T-helper 9 cell (primary cell): ENCODE measurements around the gene TIGD6.
A peak's percentile ranks its signal among the peaks of the same experiment; 100 is the strongest.
"Not testable (repeated sequence)": the region's sequence is repeated elsewhere in the genome, so short reads cannot be mapped to it uniquely, and the experiment has no call there.

Experiments
- DNase-seq: peaks from one replicate; pipeline ENCODE4 v3.0.0-alpha.2; 2020
- total RNA-seq, 2 donors: gene quantifications; one replicate each; lab custom pipeline; 2026; lab: John Stamatoyannopoulos, UW

TIGD6 gene
- 3.4 to 4.7 reads per million in 2 donors for total RNA-seq

DNA sequence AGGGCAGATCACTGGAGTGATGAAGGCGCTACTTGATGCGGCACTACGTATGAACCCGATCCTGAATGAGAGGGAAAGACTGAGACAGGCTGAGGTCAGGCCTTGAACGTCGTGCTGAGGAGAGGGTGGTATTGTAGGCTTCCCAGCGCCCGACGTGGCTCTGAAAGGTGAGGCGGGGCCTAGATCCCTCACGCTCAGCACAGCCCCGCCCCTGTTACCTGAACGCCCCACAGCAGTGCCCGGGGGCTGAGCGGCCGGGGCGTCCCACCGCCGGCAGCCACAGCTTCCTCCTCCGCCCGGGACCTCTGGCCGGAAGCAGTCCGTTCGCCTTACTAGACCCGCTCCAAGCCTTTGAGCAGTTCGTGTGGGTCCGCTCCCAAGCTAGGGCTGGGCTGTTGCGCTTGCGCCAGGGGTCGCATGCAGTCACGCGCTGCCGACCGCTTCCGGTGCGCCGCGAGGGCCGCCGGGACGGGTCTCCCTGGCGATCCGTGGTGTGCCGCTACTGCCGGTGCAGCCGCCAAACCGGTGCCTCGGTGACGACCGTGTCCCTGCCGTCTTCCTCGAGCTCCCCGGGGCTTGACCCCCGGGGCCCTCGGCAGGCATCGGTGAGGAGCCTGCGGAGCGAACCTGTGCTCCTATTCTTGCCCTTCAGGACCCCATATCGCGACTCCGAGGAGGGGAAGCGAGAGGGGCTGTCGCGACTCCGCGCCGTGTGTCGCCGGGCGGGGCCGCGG, at the start of gene TIGD6, which contains the start of gene HMGXB3:
Gene TIGD6 (minus strand): TSS at position 399 of the 734 bp plus-strand sequence. CDS start 4,306 bp downstream, outside the sequence.
Gene HMGXB3 (plus strand): TSS at position 484 of the 734 bp plus-strand sequence. CDS start 4,114 bp downstream, outside the sequence.
- DNase-seq: peak; percentile 64

DNA sequence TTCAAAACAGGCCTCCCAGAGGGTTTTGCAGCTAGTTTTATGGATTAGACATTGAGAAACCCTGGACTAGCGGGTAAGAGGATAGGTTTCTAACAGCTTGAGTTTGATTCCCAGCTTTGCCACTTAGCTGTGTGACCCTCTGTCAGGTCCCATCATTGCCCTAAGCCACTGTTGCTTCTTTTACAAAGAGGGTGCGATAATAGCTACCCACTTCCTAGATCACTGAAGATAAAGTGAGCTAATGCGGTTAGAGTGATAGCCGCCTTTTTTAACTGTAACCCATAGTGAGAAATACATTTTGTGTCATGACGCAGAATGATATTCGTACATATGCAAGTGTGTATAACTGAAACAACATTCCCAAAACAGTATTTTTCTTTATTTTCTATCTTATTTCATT, 45.6 kb upstream of the TIGD6 start:
- DNase-seq: no peak

DNA sequence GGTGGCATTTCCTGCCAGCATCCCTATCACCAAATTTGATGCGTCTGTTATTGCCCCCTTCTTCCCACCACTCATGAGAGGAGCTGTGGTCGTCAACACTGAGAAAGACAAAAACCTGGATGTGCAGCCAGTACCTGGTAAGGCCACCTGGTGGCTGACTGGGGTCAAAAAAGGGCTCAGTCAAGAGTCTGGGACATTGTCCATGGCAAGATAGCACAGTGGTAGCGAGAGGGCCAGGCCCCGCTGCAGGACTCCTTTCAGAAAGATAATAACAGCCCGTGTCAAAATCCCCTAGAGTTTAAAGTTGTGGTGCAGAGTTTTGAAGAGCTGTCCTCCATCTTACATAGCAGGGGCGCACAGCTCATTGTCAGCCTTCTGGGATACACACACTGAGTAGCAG, 45.1 kb upstream of the TIGD6 start:
- no peak for DNase-seq

DNA sequence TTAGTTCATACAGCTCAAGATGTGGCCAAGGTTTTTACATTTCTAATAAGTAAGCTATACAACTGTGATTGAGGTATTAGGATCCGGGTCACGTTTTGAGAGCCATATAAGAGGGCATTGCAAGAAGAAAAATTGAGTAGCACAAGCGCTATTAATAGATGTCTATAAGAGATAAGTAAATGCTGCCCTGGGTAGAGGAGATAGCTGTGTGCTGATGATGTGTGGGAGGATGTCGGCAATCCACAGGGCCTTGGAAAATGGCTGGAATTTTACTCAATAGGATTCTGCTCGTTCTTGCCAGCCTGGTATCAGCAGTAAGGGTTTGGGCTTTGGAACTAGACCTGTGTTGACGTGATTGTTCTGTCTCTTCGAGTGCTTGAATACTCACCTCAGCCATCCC, 44.3 kb upstream of the TIGD6 start:
- DNase-seq: no peak

DNA sequence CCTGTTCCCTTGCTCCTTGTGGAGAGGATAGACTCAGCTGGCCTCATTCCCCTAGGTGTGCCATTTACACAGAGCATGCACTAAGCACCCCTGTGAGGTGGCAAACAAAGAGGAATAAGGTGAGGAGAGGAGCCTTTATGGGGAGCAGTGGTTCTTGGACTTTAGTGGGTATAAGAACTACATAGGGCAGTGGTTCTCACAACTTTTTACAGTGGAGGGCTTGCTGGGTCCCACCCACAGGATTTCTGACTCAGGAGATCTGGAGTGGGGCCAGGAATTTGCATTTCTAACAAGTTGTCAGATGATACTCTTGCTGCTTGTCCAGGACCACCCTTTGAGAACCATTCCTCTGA, 43.9 kb upstream of the TIGD6 start:
- no peak for DNase-seq

DNA sequence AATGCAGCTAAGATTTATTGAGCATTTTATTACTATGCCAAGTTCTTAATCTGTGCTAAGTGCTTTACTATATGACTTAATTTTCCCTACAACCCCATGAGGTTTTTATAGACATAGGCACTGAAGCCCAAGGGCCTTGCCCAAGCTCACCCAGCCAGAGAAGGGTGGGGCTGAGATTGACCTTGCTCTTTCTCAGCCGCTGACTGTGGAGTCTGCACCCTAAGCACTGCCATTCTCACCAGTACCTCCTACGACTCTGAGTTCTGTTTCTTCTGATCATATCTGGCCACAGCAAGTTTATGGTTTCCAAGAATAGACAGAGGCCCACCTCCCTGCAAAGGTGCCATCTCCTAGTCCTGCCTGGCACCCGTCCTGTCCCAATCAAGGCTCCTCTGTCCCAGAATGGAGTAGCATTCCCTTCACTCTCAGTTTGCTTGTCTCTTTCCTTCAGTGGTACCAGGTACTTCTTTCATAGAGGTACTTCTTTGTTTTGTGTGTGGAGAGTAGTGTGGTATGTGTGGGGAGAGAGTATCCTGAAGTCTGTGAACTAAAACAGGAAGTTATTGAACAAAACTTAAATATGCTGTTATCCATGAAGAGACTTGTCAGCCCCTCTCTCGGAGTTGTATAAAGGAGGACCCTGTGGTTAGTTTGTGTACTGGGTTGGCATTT, 43.3 kb upstream of the TIGD6 start:
- DNase-seq: no peak

DNA sequence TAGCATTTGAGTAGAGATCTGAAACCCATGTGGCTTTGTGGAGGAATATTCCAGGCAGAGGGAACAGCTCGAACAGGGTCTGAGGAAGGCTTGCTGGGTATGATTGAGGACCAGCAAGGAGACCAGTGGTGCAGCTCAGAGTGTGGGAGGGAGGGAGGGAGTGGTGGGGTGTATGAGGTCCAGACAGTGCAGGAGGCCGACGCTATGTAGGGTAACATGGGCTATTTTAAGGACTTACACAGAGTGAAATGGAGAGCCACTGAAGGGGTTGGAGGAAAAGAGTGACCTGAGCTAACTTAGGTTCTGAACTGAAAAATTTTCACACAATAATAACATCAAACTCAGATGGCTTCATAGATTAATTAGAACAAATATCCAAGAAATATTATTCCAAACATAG, 42.0 kb upstream of the TIGD6 start:
- DNase-seq: no peak

DNA sequence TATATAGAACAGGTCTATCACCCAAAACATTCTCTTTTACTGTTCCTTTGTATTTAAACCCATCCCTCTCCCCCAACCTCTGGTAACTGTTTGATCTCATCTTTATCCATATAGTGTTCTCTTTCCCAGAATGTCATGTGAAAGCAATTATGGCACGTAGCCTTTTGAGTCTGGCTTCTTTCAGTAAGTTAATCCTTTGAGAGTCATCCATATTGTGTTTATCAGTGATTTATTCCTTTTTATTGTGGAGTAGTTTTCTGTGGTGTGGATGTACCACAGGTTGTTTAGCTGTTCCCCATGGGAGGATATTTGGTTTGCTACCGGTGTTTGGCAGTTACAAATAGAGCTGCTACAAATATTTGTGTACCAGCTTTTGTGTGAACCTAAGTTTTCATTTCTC, 38.1 kb upstream of the TIGD6 start:
- DNase-seq: no peak

DNA sequence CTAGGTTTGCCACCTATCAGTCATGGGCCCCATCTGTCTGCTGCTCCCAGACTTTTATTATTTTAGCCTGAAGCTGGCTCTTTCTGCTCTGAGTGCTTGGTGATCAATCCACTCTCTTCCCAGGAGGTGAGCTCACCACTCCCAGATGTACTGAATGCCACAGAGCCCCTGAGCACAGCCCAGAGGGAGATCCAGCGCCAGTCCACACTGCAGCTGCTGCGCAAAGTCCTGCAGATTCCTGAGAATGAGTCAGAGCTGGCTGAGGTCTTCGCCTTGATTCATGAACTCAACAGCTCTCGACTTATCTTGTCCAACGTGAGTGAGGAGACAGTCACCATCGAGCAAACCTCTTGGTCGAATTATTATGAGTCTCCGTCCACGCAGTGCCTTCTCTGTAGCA, 36.1 kb upstream of the TIGD6 start:
- no peak for DNase-seq

DNA sequence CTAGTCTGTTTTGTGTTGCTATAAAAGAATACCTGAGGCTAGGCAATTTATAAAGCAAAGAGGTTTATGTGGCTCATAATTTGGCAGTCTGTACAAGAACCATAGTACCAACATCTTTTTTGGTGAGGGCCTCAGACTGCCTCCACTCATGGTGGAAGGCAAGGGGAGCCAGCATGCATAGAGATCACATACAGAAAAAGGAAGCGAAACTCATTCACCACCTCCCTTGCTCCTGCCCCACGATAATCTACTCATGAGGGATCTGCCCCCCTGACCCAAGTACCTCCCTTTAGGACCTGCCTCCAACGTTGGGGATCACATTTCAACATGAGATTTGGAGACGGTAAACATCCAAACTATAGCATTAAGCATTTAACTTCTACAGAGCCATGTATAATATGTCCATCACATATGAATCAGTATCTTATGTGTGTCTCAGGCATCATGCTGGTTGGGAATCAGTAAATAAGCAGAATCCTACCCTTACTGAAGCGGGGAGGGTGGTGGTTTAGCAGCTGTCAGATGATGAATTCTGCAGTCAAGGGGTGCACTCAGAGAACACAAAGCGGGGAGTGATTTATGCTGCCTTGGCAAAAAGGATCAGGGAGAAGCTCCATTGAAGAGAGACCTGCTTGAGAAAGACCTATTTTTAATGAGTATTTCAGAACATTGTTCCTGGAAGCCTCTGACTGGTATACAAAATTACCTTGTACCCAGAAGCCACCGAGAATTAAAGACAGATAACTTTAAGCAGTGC, 34.9 kb upstream of the TIGD6 start:
- no peak for DNase-seq

DNA sequence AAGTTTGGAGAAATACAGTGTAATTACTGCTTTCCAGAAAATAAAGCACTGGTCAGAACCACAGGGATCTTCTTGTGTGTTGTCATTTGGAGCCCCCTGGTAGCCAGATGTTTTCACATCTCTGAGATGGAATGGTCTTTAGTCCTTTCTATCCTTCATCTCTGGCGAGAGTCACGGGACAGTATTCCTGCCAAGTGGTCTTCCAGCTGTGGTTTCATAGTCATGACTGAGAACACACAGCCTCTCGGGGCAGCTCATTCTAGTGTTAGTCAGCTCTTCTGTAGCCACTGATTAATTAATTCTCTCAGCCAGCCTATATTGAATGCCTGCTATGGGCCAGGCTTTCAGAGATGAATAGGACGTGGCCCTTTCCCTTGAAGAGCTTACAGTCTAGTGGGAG, 34.2 kb upstream of the TIGD6 start:
- no peak for DNase-seq

DNA sequence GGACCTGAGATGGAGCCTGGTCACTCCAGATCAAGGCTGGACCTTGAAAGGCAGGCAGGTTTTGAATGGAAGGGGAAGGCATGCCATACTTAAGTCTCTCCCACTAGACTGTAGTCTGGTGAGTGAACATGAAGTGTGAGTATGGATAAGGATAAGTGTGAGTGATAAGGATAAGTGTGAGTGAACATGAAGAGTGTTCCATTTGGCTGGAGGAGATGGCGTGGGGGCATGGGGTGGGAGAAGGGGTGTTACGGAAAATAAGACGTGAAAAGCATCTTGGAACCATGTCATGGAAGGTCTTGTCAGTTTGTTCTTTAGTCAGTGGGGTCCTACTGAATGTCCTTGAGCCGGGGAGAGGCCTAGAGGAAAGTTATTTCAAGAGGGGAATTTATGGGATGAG, 32.9 kb upstream of the TIGD6 start:
- no peak for DNase-seq

DNA sequence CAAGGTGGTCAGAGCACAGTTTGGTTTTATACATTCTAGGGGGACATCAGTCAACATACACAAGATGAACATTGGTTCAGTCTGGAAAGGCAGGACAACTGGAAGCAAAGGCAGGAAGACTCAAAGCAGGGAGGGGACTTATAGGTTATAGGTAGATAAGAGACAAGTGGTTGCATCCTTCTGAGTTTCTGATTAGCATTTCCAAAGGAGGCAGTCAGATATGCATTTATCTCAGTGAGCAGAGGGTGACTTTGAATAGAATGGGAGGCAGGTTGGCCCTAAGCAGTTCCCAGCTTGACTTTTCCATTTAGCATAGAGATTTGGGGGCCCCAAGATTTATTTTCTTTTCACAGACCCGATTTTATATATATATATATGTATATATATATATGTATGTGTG, 27.6 kb upstream of the TIGD6 start:
- DNase-seq: not testable (repeated sequence)

DNA sequence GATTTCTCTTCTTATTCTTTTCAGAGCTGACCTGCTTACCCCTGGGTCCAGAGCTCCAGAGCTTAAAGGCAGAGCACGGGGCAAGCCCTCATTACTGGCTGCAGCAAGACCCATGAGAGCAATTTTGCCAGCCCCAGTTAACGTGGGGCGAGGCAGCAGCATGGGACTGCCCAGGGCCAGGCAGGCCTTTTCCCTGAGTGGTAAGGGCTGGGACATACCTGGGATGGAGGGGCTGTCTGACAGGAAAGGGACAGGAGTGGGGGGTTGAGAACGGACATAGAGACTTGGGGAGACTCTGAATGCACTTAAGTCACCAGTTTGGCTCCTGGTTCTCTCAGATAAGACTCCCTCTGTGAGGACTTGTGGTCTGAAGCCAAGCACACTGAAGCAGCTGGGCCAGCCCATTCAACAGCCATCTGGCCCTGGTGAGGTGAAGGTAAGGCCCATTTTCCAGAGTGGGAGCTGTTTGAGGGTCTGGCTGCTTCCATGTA, 26.3 kb upstream of the TIGD6 start:
- no peak for DNase-seq

DNA sequence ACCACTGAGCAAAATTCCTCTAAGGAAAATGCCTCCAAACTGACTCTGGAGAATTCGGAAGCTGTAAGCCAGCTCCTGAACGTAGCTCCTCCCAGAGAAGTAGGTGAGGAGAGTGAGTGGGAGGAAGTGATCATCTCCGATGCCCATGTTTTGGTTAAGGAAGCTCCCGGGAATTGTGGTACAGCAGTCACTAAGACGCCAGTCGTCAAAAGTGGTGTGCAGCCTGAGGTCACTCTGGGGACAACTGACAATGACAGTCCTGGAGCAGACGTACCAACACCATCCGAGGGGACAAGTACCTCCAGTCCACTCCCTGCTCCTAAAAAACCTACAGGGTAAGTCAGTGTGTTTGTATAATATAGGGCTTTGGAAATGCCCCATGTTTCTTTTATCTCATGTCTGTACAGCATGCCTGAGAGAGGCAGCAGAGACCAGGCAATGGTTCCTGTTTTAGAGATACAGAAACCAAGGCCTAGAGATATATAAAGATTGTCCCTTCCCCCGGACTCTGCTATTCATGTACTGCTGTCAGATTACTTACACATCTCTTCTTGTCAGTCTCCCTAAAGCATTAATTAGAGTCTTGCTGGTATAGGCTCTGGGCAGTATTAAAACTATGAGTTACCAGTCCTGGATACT, 24.0 kb upstream of the TIGD6 start:
- no peak for DNase-seq

DNA sequence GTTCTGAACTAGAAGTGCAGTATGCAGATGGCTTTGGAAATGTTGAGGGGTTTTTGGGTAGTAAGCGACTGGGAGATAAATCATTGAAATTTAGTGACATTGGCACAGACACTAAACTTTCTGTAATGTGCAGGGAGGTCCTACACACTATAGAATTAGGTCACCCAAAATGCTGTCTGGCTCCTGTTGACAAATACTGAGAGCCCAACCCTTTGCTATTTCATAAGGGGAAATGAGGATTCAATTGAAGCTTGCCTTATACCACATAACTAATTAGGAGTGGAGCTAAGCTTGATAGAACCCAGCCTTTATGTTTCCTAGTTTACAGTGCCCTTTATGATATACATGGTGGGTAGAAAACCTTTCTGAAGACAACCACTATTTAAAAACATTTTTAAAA, 22.7 kb upstream of the TIGD6 start:
- DNase-seq: no peak

DNA sequence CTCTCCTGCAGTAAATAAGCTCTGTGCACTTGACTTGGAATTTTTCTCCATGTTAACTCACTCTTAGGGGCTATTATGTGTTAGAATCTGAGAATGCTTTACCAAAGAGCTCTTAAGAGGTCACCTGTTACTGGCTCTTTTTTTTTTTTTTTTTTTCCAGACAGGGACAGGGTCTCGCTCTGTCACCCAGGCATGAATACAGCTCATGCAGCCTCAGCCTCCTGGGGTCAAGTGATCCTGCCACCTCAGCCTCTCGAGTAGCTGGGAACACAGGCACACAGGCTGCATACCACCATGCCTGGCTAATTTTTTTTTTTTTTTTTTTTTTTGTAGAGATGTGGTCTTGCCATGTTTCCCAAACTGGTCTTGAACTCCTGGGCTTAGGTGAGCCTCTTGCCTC, 22.2 kb upstream of the TIGD6 start:
- no peak for DNase-seq

DNA sequence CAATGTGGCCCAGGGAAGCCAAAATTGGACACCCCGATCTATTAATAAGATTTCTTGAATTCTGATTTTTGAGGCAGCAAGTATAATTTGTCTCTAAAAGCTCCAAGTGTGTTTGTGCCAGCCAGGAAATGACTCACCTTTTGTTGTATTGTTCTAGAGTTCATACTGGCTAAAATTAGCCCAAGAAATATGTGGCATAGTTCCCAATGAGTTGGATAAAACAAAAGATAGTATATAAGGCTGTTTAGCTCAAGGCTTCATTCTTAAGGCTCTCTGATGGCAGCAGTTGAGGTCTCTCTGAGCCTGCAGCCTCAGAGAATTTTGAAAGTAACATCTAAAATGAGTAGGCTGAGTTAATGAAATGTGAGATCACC, 21.7 kb upstream of the TIGD6 start:
- DNase-seq: no peak

DNA sequence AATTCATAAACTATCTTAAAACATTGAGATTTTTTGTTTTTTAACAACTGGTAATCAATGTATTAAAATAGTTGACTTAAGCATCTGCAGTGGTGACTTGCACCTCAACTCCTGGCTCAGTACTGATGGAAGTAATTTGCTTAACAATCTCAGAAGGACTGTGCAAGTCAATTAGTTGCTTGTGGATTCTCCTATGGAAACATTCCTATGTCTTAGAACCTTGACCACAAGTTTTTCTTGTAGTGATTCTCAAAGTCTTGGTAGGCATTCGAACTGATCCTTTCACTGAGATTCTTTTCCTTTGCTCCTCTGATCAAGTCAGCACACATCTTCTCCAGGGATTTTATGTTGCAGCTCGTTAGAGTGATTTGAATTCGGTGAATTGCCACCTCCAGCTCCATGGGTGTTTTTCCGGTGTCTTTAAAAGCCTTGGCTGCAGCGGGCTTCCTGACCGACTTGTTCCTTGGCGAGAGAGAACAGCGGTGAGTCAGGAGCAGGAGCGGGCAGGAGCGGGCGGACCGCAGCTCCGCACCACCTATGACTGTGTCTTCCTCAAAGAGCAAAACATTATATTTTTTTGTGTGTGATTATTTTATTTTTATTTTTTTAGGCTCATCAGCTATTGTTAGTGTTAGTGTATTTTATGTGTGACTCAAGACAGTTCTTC, 21.2 kb upstream of the TIGD6 start:
- DNase-seq: no peak

DNA sequence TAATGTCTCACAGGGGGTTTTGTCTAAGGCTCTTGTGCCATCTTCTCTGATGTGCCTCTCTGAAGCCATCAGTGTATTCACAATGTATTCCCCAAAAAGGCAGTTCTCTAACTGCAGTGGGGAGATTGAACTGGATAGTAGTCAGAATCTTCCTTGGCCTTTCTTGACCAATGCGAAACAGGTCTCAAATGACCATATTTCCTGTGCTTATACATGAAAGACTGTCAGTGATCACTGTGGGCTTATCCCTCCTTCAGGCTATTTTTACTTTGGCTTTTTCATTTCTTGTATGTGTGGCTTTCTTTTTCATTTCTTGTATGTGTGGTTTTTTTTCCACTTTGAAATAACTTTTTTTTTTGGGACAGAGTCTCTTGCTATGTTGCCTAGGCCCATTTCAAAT, 19.8 kb upstream of the TIGD6 start:
- no peak for DNase-seq

DNA sequence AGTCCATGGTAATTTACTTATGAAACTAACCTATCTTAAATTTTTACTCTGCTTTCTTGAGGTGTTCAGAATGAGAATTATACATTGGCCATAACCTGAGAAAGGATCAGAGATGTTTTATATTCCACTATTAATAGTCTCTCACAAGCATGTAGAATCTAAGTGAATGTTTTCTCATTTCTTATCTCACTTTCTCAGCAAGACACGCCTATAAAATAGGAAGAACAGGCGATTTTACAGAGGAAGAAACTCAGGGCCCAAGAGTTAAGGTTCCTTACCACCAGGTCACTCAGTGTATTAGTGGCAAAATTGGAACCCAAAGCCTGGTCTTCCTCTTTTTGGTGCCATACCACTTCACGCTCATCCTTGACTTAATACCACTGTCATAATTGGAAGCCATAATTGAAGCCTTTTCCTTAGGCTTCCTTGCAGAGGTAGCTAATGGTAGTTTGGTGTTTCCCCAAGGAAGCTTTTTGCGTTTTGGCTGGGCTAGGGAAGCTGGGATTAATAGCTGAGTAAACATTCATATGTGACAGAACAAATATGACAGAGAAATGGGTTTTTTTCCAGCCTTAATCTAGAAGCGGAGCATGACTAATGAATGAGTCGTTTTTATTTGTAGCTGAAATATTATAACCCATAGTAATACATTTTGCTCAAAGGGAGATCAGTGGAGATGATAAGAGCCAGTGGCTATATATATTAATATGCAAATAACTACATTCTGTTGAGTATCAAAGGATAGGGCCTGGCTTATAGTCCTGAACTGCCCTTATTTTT, 17.0 kb upstream of the TIGD6 start:
- DNase-seq: no peak

DNA sequence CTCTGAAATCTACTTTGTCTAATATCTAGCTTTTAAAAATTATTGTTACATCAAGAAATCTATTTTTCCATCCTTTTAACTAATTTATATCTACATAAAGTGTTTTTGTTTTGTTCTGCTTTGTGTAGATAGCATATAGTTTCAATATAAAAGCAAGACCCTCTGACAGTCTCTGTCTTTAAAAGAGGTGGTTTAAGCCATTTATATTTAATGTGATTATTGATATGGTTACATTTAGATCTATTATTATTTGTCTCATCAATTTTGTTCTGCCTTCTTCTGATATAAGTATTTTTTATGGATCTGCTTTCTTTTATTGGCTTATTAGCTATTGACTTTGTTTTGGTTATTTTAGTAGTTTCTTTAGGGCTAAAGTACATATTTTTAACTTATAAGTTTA, 16.1 kb upstream of the TIGD6 start:
- no peak for DNase-seq
